HepG2 (cell line): ENCODE measurements around the gene ZCCHC3. TPM values are rescaled to one million over a fixed set of nuclear protein-coding genes. Genes with fewer than 3 reads are reported as not detected.

ENCODE experiments used
- ATAC-seq: fragments of 200-7000 bp; cut with Tn5 transposase; 3 replicates; pipeline ENCODE4 v1.9.1; 2020; ENCODE audit warnings: mild to moderate bottlenecking, moderate library complexity
- BruUV-seq: library from RNA; stranded (reverse); fragments of 400-500 nt; replicated peaks from 2 replicates; lab custom pipeline; 2021; lab: Mats Ljungman, UMichigan
- CTCF ChIA-PET: fragments of 300-600 bp; formaldehyde crosslinking; extraction: SDS; loops from one replicate; lab custom pipeline; 2021; ENCODE audit warnings: low total read pairs, inconsistent platforms, low intra/inter-chr PET ratio; lab: Yijun Ruan, JAX
- POLR2A ChIA-PET: fragments of 350-600 bp; sonication (Branson Sonifier 250); formaldehyde crosslinking; loops from one replicate; lab custom pipeline; 2020; ENCODE audit warnings: antibody characterized with exemption, inconsistent platforms; lab: Yijun Ruan, JAX
- DNase-seq: peaks from one replicate; pipeline ENCODE4 v3.0.0-alpha.2; 2015; ENCODE audit warnings: low spot score
- FAIRE-seq: peaks from 3 replicates; lab custom pipeline; 2011; peaks lifted over from hg19 to GRCh38; lab: Jason Lieb, UNC
- H2AFZ ChIP-seq: one replicate; pipeline ENCODE4 v1.6.1; 2011; ENCODE audit warnings: low read length, inconsistent platforms
- H3K27ac ChIP-seq: fragments of 300-600 bp; 3 replicates; pipeline ENCODE4 v1.8.0; 2011; ENCODE audit warnings: mixed run types, mild to moderate bottlenecking, mixed read lengths, low read length, inconsistent platforms; ENCODE audit not compliant: insufficient read depth; ENCODE audit errors: extremely low read length
- H3K27me3 ChIP-seq, 2 experiments: fragments of 200-600 bp in 1 of 2; 2 replicates in 1 of 2; 3 replicates in 1 of 2; pipeline versions ENCODE4 v1.6.0 to v1.8.0; 2011; ENCODE audit warnings: low read length in 2 of 2, mild to moderate bottlenecking in 2 of 2, moderate library complexity in 2 of 2, inconsistent platforms in 1 of 2; ENCODE audit not compliant: insufficient read depth in 2 of 2, control insufficient read depth in 1 of 2
- H3K36me3 ChIP-seq, 2 experiments: fragments of 200-600 bp in 1 of 2; replicated peaks in 1 of 2; 2 replicates in 1 of 2; 3 replicates in 1 of 2; pipeline versions ENCODE4 v1.5.1 to v1.8.0; 2011; ENCODE audit warnings: low read length in 2 of 2, inconsistent platforms in 1 of 2; ENCODE audit not compliant: insufficient read depth in 2 of 2, control insufficient read depth in 1 of 2
- H3K4me1 ChIP-seq: 2 replicates; pipeline ENCODE4 v1.5.1; 2012; ENCODE audit warnings: low read length, inconsistent platforms; ENCODE audit not compliant: insufficient read depth
- H3K4me2 ChIP-seq: 2 replicates; pipeline ENCODE4 v1.6.0; 2011; ENCODE audit warnings: low read depth, low read length, inconsistent platforms
- H3K4me3 ChIP-seq, 3 experiments: fragments of 200-600 bp in 1 of 3; sonication (generic), shearing (Covaris generic) in 1 of 3; replicated peaks in 1 of 3; 2 replicates each; pipeline ENCODE4 v1.5.1; 2011 to 2016; ENCODE audit warnings: low read length in 3 of 3, inconsistent platforms in 2 of 3, low read depth in 2 of 3, mild to moderate bottlenecking in 2 of 3, control low read depth in 1 of 3, mixed read lengths in 1 of 3; ENCODE audit not compliant: insufficient read depth in 1 of 3
- H3K79me2 ChIP-seq: one replicate; pipeline ENCODE4 v1.6.1; 2011; ENCODE audit warnings: low read length, inconsistent platforms; ENCODE audit not compliant: insufficient read depth
- H3K9ac ChIP-seq: 2 replicates; pipeline ENCODE4 v1.6.0; 2011; ENCODE audit warnings: mild to moderate bottlenecking, low read depth, low read length, inconsistent platforms; ENCODE audit not compliant: insufficient read depth
- H3K9me3 ChIP-seq: 2 replicates; pipeline ENCODE4 v1.5.1; 2012; ENCODE audit warnings: mild to moderate bottlenecking, low read length
- H4K20me1 ChIP-seq: 2 replicates; pipeline ENCODE4 v1.6.0; 2011; ENCODE audit warnings: inconsistent platforms, mild to moderate bottlenecking, low read length, moderate library complexity; ENCODE audit not compliant: insufficient read depth
- ARID2 ChIP-seq: sonication (generic); formaldehyde crosslinking; IDR thresholded peaks from 2 replicates; pipeline ENCODE4 v1.8.1; 2022; ENCODE audit warnings: mild to moderate bottlenecking, missing genetic modification reagents, borderline replicate concordance
- FOXP4 ChIP-seq: sonication (generic); formaldehyde crosslinking; IDR thresholded peaks from 2 replicates; pipeline ENCODE4 v1.4.0; 2020; ENCODE audit warnings: missing genetic modification reagents
- GMEB2 ChIP-seq: IDR thresholded peaks from 2 replicates; pipeline ENCODE4 v1.6.1; 2016; ENCODE audit warnings: missing biosample characterization, missing genetic modification reagents, low read depth
- HDAC6 ChIP-seq: fragments of 200-600 bp; sonication (generic); IDR thresholded peaks from 2 replicates; pipeline ENCODE4 v1.7.0; 2017; ENCODE audit warnings: mild to moderate bottlenecking, antibody characterized with exemption, low read length, low read depth
- MEF2D ChIP-seq: sonication (generic); formaldehyde crosslinking; IDR thresholded peaks from 2 replicates; pipeline ENCODE4 v1.5.1; 2020; ENCODE audit warnings: mild to moderate bottlenecking, missing genetic modification reagents
- SOX5 ChIP-seq: IDR thresholded peaks from 2 replicates; pipeline ENCODE4 v1.6.1; 2016; ENCODE audit warnings: borderline replicate concordance
- TCF7L2 ChIP-seq: IDR thresholded peaks from 2 replicates; pipeline ENCODE4 v1.6.1; 2011; ENCODE audit warnings: mild to moderate bottlenecking, low read depth, low read length, moderate library complexity
- TMF1 ChIP-seq: sonication (generic); formaldehyde crosslinking; IDR thresholded peaks from 2 replicates; pipeline ENCODE4 v1.8.1; 2022; ENCODE audit warnings: low read depth, missing genetic modification reagents
- ZFP62 ChIP-seq: sonication (generic); formaldehyde crosslinking; IDR thresholded peaks from 2 replicates; pipeline ENCODE4 v1.4.0; 2020; ENCODE audit warnings: missing genetic modification reagents
- ZNF513 ChIP-seq: sonication (generic); formaldehyde crosslinking; conservative IDR thresholded peaks from 2 replicates; pipeline ENCODE4 v1.5.0; 2020; ENCODE audit warnings: missing genetic modification reagents
- WGBS: methylation state at CpG from one replicate; pipeline ENCODE4 v1.1.6; 2017; ENCODE audit warnings: low lambda C conversion rate; 5-methylcytosine and 5-hydroxymethylcytosine counted together
- in situ Hi-C: cut with HindIII; loops from 2 replicates; pipeline ENCODE4 v1.10.0; 2017; ENCODE audit warnings: low pct_unique_long_range_greater_than_20kb; ENCODE audit not compliant: extremely low pct_ligation_motif_present
- intact Hi-C: fragments of 100-400 bp; cut with micrococcal nuclease; formaldehyde crosslinking; loops from one replicate; pipeline ENCODE4 v1.10.0; 2022; ENCODE audit not compliant: unreplicated experiment
- polyA plus RNA-seq, 8 experiments: library from polyadenylated mRNA; depleted of rRNA in 3 of 8; stranded (reverse) in 7 of 8; unstranded in 1 of 8; fragments of >200 nt; fragmentation: Illumina TruSeq in 4 of 8; extraction: Trizol in 4 of 8; gene quantifications; 2 replicates each; pipeline versions ENCODE4 v1.2.1 to v1.2.3, GENCODE V29; 2011 to 2016; ENCODE audit warnings: low read depth in 4 of 8, missing spikeins in 1 of 8, mixed read lengths in 1 of 8; ENCODE audit not compliant: insufficient read depth in 1 of 8
- total RNA-seq, 5 experiments: library from RNA; depleted of rRNA; stranded (reverse); fragments of >200 nt; fragmentation: Illumina TruSeq; extraction: Trizol; gene quantifications; 2 replicates each; pipeline ENCODE4 v1.2.3, GENCODE V29; 2016; ENCODE audit warnings: low read depth in 1 of 5

ZCCHC3 gene
- total and polyA plus RNA-seq, 2 of the 13 experiments (the other 11 are each of a cell fraction or from before 2014, with no cell fraction given): 46.6 to 63.0 TPM

- H3K9me3 ChIP-seq: no peaks in the 10 kb centered on the region
- CTCF ChIA-PET: no interaction called here
- POLR2A ChIA-PET: interaction anchor here (1.2 to 3.8 kb wide), 4 partner anchors 9 to 32 kb away, joined by 3 to 56 read pairs (median 25); partner anchors contain the start of genes SOX12 and ZCCHC3
- H3K9ac ChIP-seq: no peak overlapping the region
- in situ Hi-C loops: no loop called here
- no TSS peak for BruUV-seq
- DNase-seq: no peak
- 0 out of 2 replicates have a peak overlapping the region, but pooled peaks have one; percentile 93 for H3K4me2 ChIP-seq
- no peak for ATAC-seq
- 22% methylated on average over 6 of the region's 7 CpGs for WGBS
- no peak for TF ChIP-seq TMF1 (CRISPR knock-in tag)
- TF ChIP-seq TCF7L2: no peak
- TF ChIP-seq SOX5 (CRISPR knock-in tag): no peak
- no peak for TF ChIP-seq ZFP62 (CRISPR knock-in tag)
- TF ChIP-seq GMEB2 (CRISPR knock-in tag): no peak
- TF ChIP-seq MEF2D (CRISPR knock-in tag): no peak
- TF ChIP-seq HDAC6: no peak
- TF ChIP-seq FOXP4 (CRISPR knock-in tag): no peak
- no peak for TF ChIP-seq ZNF513
- TF ChIP-seq ARID2: no peak
- H3K27me3 ChIP-seq: no peaks in the 10 kb centered on the region; a peak in 1 of 5 replicates
- no peaks in the 10 kb centered on the region for H3K79me2 ChIP-seq
- no peak for FAIRE-seq
- no peaks in the 10 kb centered on the region for H4K20me1 ChIP-seq
- H2AFZ ChIP-seq: no peak overlapping the region
- H3K36me3 ChIP-seq: no peaks in the 10 kb centered on the region
- H3K27ac ChIP-seq: no peak overlapping the region
- intact Hi-C loops: no loop called here
- peaks cover 45% of the 10 kb centered on the region for H3K4me1 ChIP-seq
- no peak overlapping the region for H3K4me3 ChIP-seq
Measured at GRCh38 chr20:308427-309038, 11.2 kb downstream of the ZCCHC3 start.
